ENCODE results near the gene SPATA20. TPM values are rescaled to one million over a fixed set of nuclear protein-coding genes. Genes with fewer than 3 reads are reported as not detected.
A peak's percentile ranks its signal among the peaks of the same experiment; 100 is the strongest.

SPATA20 gene
- total and polyA plus RNA-seq, 4 donors, result 31.5 to 45.9 (median 44.0) TPM

DNA sequence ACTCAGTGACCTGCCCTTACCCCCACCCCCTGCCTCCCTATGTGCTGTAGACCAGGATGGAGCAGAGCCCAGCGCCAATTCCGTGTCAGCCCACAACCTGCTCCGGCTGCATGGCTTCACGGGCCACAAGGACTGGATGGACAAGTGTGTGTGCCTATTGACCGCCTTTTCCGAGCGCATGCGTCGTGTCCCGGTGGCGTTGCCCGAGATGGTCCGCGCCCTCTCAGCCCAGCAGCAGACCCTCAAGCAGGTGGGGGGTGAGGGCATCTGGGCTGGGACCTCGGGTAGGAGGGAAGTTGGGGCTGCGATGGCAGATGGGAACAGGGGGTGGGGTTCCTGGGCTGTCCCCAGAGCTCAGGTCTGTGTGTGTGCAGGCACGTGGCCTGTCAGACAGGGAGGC is 7.2 kb downstream of the SPATA20 start:
- H3K27ac ChIP-seq (ENCODE audit: low read depth, low read length), result no peak overlapping the region
- peaks cover 57% of the 10 kb centered on the region for H3K4me1 ChIP-seq (ENCODE audit: control insufficient read depth, insufficient read depth, low read length)
- peaks cover 52% of the 10 kb centered on the region for H3K36me3 ChIP-seq (ENCODE audit: control insufficient read depth, insufficient read depth, low read length)
- DNase-seq (ENCODE audit: low read depth in 4 of 6, low spot score in 6 of 6), result no peak
- no peak overlapping the region for H3K4me3 ChIP-seq (ENCODE audit: low read depth, low read length)
- peaks cover 8% of the 10 kb centered on the region for H3K27me3 ChIP-seq (ENCODE audit: control insufficient read depth, insufficient read depth, low read length)
- WGBS (ENCODE audit: insufficient coverage), result 92% methylated on average over 17 of the region's 17 CpGs
- no peaks in the 10 kb centered on the region for H3K9me3 ChIP-seq (ENCODE audit: control insufficient read depth, insufficient read depth, low read length)

GRCh38 chr17:50556803-50557202 is 9.8 kb downstream of the SPATA20 start:
- no peaks in the 10 kb centered on the region for H3K9me3 ChIP-seq (ENCODE audit: control insufficient read depth, insufficient read depth, low read length)
- peaks cover 28% of the 10 kb centered on the region for H3K36me3 ChIP-seq (ENCODE audit: control insufficient read depth, insufficient read depth, low read length)
- no peak overlapping the region for H3K27ac ChIP-seq (ENCODE audit: low read depth, low read length)
- 38% methylated on average over 4 of the region's 5 CpGs for WGBS (ENCODE audit: insufficient coverage)
- H3K27me3 ChIP-seq (ENCODE audit: control insufficient read depth, insufficient read depth, low read length), result peaks cover 27% of the 10 kb centered on the region
- peaks cover 62% of the 10 kb centered on the region for H3K4me1 ChIP-seq (ENCODE audit: control insufficient read depth, insufficient read depth, low read length)
- DNase-seq (ENCODE audit: low read depth in 4 of 6, low spot score in 6 of 6), result peak in 2 of 6 donors; percentile 59 to 65
- no peak overlapping the region for H3K4me3 ChIP-seq (ENCODE audit: low read depth, low read length)

DNA sequence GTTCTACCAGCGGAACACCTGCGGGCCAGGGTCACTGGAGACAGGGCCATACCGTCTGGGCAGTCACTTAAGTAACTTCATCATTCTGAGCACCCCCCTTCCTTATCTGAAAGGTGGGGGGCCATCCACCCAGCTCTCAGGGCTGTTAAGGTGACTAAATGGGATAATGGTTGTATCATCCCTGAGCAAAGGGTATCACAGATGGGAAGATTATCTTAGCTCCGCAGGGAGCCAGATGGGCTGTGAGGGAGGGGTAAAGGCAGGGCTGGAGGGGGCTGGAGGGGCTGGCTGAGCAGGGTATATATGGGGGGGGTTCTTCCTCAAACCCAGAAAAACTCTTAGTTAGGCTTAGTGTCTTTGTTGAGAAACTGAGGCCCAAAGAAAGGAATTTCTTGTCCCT is 10.7 kb downstream of the SPATA20 start:
- Histone ChIP-seq H3K9me3 (ENCODE audit: control insufficient read depth, insufficient read depth, low read length) (no peaks in the 10 kb centered on the region), H3K4me3 (ENCODE audit: low read depth, low read length) (no peak overlapping the region), H3K4me1 (ENCODE audit: control insufficient read depth, insufficient read depth, low read length) (peaks cover 67% of the 10 kb centered on the region), H3K27me3 (ENCODE audit: control insufficient read depth, insufficient read depth, low read length) (peaks cover 34% of the 10 kb centered on the region), H3K27ac (ENCODE audit: low read depth, low read length) (no peak overlapping the region), H3K36me3 (ENCODE audit: control insufficient read depth, insufficient read depth, low read length) (peaks cover 25% of the 10 kb centered on the region)
- no peak for DNase-seq (ENCODE audit: low read depth in 4 of 6, low spot score in 6 of 6)
- 100% methylated on average over 1 of the region's 4 CpGs for WGBS (ENCODE audit: insufficient coverage)

DNA sequence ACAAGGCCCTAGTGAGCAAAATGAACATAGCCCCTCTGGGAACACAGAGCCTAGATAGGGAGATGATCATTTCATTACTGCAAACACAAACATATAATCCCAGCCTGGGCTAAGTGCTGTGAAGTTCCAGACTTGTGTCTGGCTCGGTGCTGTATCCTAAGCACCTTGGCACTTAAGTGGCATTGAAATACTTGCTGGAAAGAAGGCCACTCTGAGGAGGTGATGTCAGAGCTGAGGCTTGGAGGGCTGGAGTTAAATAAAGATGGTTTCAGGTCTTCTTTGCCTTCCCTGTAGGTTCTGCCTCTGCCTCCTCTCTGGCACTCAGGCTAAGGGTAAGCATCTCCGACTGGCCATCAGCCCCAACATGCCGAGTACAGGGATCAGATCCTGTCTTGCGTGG is 11.1 kb downstream of the SPATA20 start:
- Histone ChIP-seq H3K27me3 (ENCODE audit: control insufficient read depth, insufficient read depth, low read length) (peaks cover 39% of the 10 kb centered on the region), H3K4me1 (ENCODE audit: control insufficient read depth, insufficient read depth, low read length) (peaks cover 71% of the 10 kb centered on the region), H3K4me3 (ENCODE audit: low read depth, low read length) (no peak overlapping the region), H3K9me3 (ENCODE audit: control insufficient read depth, insufficient read depth, low read length) (no peaks in the 10 kb centered on the region), H3K36me3 (ENCODE audit: control insufficient read depth, insufficient read depth, low read length) (peaks cover 25% of the 10 kb centered on the region), H3K27ac (ENCODE audit: low read depth, low read length) (no peak overlapping the region)
- 34% methylated on average over 4 of the region's 4 CpGs for WGBS (ENCODE audit: insufficient coverage)
- DNase-seq (ENCODE audit: low read depth in 4 of 6, low spot score in 6 of 6), result peak in 1 of 6 donors; percentile 23

- Histone ChIP-seq H3K9me3 (ENCODE audit: control insufficient read depth, insufficient read depth, low read length) (no peaks in the 10 kb centered on the region), H3K27me3 (ENCODE audit: control insufficient read depth, insufficient read depth, low read length) (peaks cover 43% of the 10 kb centered on the region), H3K4me1 (ENCODE audit: control insufficient read depth, insufficient read depth, low read length) (peaks cover 76% of the 10 kb centered on the region), H3K36me3 (ENCODE audit: control insufficient read depth, insufficient read depth, low read length) (peaks cover 25% of the 10 kb centered on the region), H3K27ac (ENCODE audit: low read depth, low read length) (no peak overlapping the region), H3K4me3 (ENCODE audit: low read depth, low read length) (peak overlapping the region; percentile 51)
- 8% methylated on average over 16 of the region's 18 CpGs for WGBS (ENCODE audit: insufficient coverage)
- no peak for DNase-seq (ENCODE audit: low read depth in 4 of 6, low spot score in 6 of 6)
These were observed 11.6 kb downstream of the SPATA20 start for GRCh38 chr17:50558581-50558940.

GRCh38 chr17:50558941-50559614 is 12.1 kb downstream of the SPATA20 start:
- no peak overlapping the region for H3K27ac ChIP-seq (ENCODE audit: low read depth, low read length)
- no peaks in the 10 kb centered on the region for H3K9me3 ChIP-seq (ENCODE audit: control insufficient read depth, insufficient read depth, low read length)
- H3K4me1 ChIP-seq (ENCODE audit: control insufficient read depth, insufficient read depth, low read length), result peaks cover 81% of the 10 kb centered on the region
- H3K4me3 ChIP-seq (ENCODE audit: low read depth, low read length), result peak overlapping the region; percentile 51
- H3K36me3 ChIP-seq (ENCODE audit: control insufficient read depth, insufficient read depth, low read length), result peaks cover 23% of the 10 kb centered on the region
- WGBS (ENCODE audit: insufficient coverage), result under 1% methylated on average over 49 of the region's 55 CpGs
- peaks cover 45% of the 10 kb centered on the region for H3K27me3 ChIP-seq (ENCODE audit: control insufficient read depth, insufficient read depth, low read length)
- peak in 2 of 6 donors; percentile 82 to 92 for DNase-seq (ENCODE audit: low read depth in 4 of 6, low spot score in 6 of 6)

DNA sequence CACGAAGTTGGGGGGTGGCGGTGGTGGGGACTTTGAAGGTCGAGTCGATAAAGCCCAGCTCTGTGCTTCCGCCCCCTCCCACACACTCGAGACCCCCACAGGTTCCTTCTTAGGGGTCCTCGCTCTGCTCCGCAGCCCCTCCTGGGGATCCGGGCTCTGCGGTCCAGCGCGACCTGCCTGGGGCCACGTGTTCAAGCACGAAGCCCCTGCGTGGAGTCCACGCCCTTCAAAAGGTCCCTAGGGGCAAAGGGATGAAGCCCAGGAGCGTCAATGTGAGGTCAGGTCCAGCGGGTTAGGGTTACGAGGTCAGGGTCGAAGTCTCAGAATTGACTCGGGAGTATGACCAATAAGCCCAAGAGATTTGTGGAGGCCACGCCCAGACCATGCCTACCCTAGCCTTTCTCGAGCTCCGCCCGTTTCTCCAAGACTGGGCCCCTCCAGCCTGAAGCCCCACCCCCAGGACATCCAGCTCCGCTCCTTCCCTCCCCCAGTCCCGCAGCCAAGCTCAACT is 12.8 kb downstream of the SPATA20 start:
- WGBS (ENCODE audit: insufficient coverage), result 1% methylated on average over 27 of the region's 27 CpGs
- DNase-seq (ENCODE audit: low read depth in 4 of 6, low spot score in 6 of 6), result peak in 2 of 6 donors; percentile 77 to 86
- no peak overlapping the region for H3K27ac ChIP-seq (ENCODE audit: low read depth, low read length)
- peak overlapping the region; percentile 51 for H3K4me3 ChIP-seq (ENCODE audit: low read depth, low read length)
- H3K36me3 ChIP-seq (ENCODE audit: control insufficient read depth, insufficient read depth, low read length), result peaks cover 19% of the 10 kb centered on the region
- H3K27me3 ChIP-seq (ENCODE audit: control insufficient read depth, insufficient read depth, low read length), result peaks cover 45% of the 10 kb centered on the region
- H3K9me3 ChIP-seq (ENCODE audit: control insufficient read depth, insufficient read depth, low read length), result no peaks in the 10 kb centered on the region
- peaks cover 84% of the 10 kb centered on the region for H3K4me1 ChIP-seq (ENCODE audit: control insufficient read depth, insufficient read depth, low read length)

DNA sequence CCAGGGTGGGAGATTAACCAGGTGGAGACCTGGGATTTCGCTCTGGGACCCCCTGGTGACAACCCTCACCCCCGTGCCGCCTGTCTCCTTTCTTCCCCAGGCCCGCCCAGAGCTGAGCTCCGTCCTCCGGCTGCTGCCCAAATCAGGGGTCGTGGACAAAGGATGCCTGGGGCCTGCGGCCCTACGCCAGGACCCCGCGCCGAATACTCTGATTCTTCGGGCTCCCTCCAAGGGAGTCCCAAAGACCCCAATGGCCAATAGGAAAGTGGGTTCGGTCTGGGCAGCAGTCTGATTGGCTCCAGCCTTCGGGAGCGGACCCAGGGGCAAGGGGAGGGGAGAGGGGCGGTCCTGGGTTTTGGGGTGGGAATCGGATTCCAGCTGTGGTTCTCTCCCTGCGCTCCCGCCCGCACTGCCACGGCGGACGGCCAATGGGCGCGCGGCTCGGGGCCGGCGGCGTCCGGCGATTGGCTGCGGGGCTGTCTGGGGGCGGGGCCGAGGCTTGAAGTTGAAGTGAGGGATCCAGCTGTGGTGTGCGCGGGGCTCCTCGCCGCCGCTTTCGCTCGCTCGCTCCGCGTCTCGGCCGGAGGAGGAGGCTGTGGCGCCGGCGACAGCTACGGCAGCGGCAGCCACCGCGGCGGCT is 13.3 kb downstream of the SPATA20 start, which contains the start of gene CACNA1G:
TSS of gene CACNA1G (plus strand) at position 531 of the 640 bp plus-strand sequence. CDS start 745 bp downstream, outside the sequence.
- peaks cover 88% of the 10 kb centered on the region for H3K4me1 ChIP-seq (ENCODE audit: control insufficient read depth, insufficient read depth, low read length)
- DNase-seq (ENCODE audit: low read depth in 4 of 6, low spot score in 6 of 6), result peak in 5 of 6 donors; percentile 79 to 98 (median 91)
- no peaks in the 10 kb centered on the region for H3K9me3 ChIP-seq (ENCODE audit: control insufficient read depth, insufficient read depth, low read length)
- H3K36me3 ChIP-seq (ENCODE audit: control insufficient read depth, insufficient read depth, low read length), result peaks cover 15% of the 10 kb centered on the region
- H3K4me3 ChIP-seq (ENCODE audit: low read depth, low read length), result peak within 1 kb of the TSS; percentile 51
- peaks cover 45% of the 10 kb centered on the region for H3K27me3 ChIP-seq (ENCODE audit: control insufficient read depth, insufficient read depth, low read length)
- under 1% methylated on average over 56 of the region's 56 CpGs for WGBS (ENCODE audit: insufficient coverage)
- H3K27ac ChIP-seq (ENCODE audit: low read depth, low read length), result peak within 1 kb of the TSS; percentile 45

DNA sequence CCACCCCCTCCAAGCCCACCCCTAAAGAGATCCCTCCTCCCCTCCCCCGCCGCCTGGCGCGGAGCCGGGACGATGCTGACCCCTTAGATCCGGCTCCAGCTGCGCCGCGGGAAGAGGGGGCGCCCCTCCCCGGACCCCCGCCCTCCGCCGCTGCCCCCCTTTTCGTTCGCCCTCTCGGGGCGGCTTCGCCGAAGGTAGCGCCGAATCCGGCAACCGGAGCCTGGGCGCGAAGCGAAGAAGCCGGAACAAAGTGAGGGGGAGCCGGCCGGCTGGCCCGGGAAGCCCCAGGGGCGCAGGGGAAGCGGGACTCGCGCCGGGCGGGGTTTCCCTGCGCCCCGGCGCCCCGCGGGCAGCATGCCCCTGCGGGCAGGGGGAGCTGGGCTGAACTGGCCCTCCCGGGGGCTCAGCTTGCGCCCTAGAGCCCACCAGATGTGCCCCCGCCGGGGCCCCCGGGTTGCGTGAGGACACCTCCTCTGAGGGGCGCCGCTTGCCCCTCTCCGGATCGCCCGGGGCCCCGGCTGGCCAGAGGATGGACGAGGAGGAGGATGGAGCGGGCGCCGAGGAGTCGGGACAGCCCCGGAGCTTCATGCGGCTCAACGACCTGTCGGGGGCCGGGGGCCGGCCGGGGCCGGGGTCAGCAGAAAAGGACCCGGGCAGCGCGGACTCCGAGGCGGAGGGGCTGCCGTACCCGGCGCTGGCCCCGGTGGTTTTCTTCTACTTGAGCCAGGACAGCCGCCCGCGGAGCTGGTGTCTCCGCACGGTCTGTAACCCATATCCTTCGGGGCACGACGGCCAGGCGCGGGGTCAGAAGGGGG is 14.2 kb downstream of the SPATA20 start:
- peaks cover 86% of the 10 kb centered on the region for H3K4me1 ChIP-seq (ENCODE audit: control insufficient read depth, insufficient read depth, low read length)
- H3K27ac ChIP-seq (ENCODE audit: low read depth, low read length), result no peak overlapping the region
- peaks cover 9% of the 10 kb centered on the region for H3K36me3 ChIP-seq (ENCODE audit: control insufficient read depth, insufficient read depth, low read length)
- under 1% methylated on average over 86 of the region's 88 CpGs for WGBS (ENCODE audit: insufficient coverage)
- peak in 1 of 6 donors; percentile 12 for DNase-seq (ENCODE audit: low read depth in 4 of 6, low spot score in 6 of 6)
- peaks cover 45% of the 10 kb centered on the region for H3K27me3 ChIP-seq (ENCODE audit: control insufficient read depth, insufficient read depth, low read length)
- peak overlapping the region; percentile 51 for H3K4me3 ChIP-seq (ENCODE audit: low read depth, low read length)
- H3K9me3 ChIP-seq (ENCODE audit: control insufficient read depth, insufficient read depth, low read length), result no peaks in the 10 kb centered on the region

Data from spinal cord (tissue), 10 donors.